Neuron (in vitro differentiated cells): Measurements from ENCODE around the gene FLG2.

ENCODE experiments used
- H2AFZ ChIP-seq: one replicate; pipeline ENCODE4 v1.6.1; 2013; ENCODE audit warnings: low read depth, mild to moderate bottlenecking, inconsistent platforms, low read length, moderate library complexity
- H3K27me3 ChIP-seq: one replicate; pipeline ENCODE4 v1.6.1; 2013; ENCODE audit warnings: low read length; ENCODE audit not compliant: insufficient read depth
- H3K36me3 ChIP-seq: one replicate; pipeline ENCODE4 v1.6.1; 2013; ENCODE audit warnings: low read length; ENCODE audit not compliant: insufficient read depth
- H3K4me1 ChIP-seq: one replicate; pipeline ENCODE4 v1.6.1; 2013; ENCODE audit warnings: low read length; ENCODE audit not compliant: insufficient read depth
- H3K4me3 ChIP-seq: 2 replicates; pipeline ENCODE4 v1.5.1; 2013; ENCODE audit warnings: mild to moderate bottlenecking, low read length, moderate library complexity
- H3K9me3 ChIP-seq: one replicate; pipeline ENCODE4 v1.6.1; 2013; ENCODE audit warnings: low read length

Gene FLG2

GRCh38 chr1:152359906-152360305 is at the start of gene FLG2:
TSS of gene FLG2 (minus strand) at chr1:152360006. CDS start at chr1:152358884, 1,122 bp downstream.
- Histone ChIP-seq H2AFZ (no peak within 1 kb of the TSS), H3K4me3 (no peak within 1 kb of the TSS), H3K9me3 (no peaks in the 10 kb centered on the region), H3K4me1 (no peaks in the 10 kb centered on the region), H3K36me3 (no peaks in the 10 kb centered on the region), H3K27me3 (no peaks in the 10 kb centered on the region)

- H3K4me1 ChIP-seq = no peaks in the 10 kb centered on the region
- no peak overlapping the region for H2AFZ ChIP-seq
- H3K27me3 ChIP-seq = no peaks in the 10 kb centered on the region
- H3K9me3 ChIP-seq = no peaks in the 10 kb centered on the region
- no peaks in the 10 kb centered on the region for H3K36me3 ChIP-seq
- H3K4me3 ChIP-seq = no peak overlapping the region
These were observed 48.9 kb upstream of the FLG2 start for GRCh38 chr1:152408664-152409063.

DNA sequence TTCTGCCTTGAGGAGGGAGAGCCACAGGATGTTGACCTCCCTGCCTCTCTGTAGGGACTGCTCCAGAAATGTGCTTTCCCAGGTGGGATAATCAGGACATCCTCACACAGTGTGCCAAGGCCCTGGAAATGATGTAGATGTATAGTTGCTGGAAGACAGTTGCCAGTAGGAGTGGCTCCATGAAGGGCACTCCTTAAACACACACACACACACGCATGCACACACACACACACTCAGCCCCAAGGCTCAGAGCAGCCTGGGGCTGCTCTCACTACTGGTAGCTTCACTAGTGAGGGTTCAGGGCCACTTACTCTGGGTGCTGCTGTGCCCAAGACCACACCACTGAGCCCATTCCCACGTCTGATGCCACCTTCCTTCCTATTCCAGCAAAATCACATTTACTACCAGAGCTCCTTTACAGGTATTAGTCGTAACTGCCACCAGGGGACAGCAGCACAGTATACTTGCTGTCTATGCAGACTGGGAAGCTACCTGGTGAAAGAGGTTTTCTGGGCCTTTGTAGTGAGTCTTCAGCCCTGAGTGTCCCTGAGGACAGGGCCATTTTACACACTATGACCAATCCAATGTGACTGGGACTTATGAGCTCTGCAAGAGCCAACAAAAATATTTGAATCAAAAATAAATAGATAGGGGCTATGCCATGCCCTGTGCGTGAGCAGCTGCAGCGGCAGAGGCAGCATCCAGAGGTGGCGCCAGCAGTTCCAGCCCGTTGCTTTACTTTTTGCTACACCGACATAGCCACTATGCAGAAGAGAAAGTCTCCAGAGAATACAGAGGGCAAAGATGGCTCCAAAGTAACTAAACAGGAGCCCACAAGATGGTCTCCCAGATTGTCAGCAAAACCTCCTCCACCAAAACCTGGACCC is 39.2 kb upstream of the FLG2 start:
- Histone ChIP-seq H2AFZ (no peak overlapping the region), H3K27me3 (no peaks in the 10 kb centered on the region), H3K4me3 (no peak overlapping the region), H3K36me3 (no peaks in the 10 kb centered on the region), H3K4me1 (no peaks in the 10 kb centered on the region), H3K9me3 (no peaks in the 10 kb centered on the region)

- Histone ChIP-seq H3K9me3 (no peaks in the 10 kb centered on the region), H3K4me3 (no peak overlapping the region), H3K27me3 (no peaks in the 10 kb centered on the region), H3K4me1 (no peaks in the 10 kb centered on the region), H3K36me3 (no peaks in the 10 kb centered on the region), H2AFZ (no peak overlapping the region)
These were observed 37.7 kb upstream of the FLG2 start for GRCh38 chr1:152397474-152397873.

DNA sequence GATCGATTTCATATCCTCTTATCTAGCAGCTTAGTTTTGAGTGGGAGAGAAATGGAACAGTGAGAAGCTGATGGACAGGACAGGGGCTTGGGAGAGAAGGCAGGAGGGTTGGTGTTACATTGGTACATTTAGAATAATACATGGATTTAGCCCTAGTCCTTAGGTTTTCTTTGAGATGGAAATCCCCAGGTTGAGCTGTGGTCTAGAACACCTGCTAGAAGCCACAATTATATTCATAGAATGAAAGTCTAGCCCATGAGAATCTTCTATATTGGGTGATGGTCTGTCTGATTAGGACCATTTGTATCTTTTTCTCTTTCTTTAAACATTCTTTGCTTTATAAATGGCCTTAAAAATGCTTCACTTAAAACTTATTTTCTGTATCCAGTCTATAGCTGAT is 34.3 kb upstream of the FLG2 start:
- H2AFZ ChIP-seq = no peak overlapping the region
- no peaks in the 10 kb centered on the region for H3K36me3 ChIP-seq
- H3K4me3 ChIP-seq = no peak overlapping the region
- H3K9me3 ChIP-seq = no peaks in the 10 kb centered on the region
- H3K27me3 ChIP-seq = no peaks in the 10 kb centered on the region
- no peaks in the 10 kb centered on the region for H3K4me1 ChIP-seq

- Histone ChIP-seq H3K9me3 (no peaks in the 10 kb centered on the region), H3K36me3 (no peaks in the 10 kb centered on the region), H3K4me3 (no peak overlapping the region), H3K4me1 (no peaks in the 10 kb centered on the region), H3K27me3 (no peaks in the 10 kb centered on the region), H2AFZ (no peak overlapping the region)
These were observed 33.1 kb upstream of the FLG2 start for GRCh38 chr1:152392909-152393308.

GRCh38 chr1:152388889-152389288 is 29.1 kb upstream of the FLG2 start:
- no peaks in the 10 kb centered on the region for H3K27me3 ChIP-seq
- no peaks in the 10 kb centered on the region for H3K4me1 ChIP-seq
- H3K4me3 ChIP-seq = no peak overlapping the region
- no peaks in the 10 kb centered on the region for H3K9me3 ChIP-seq
- no peak overlapping the region for H2AFZ ChIP-seq
- H3K36me3 ChIP-seq = no peaks in the 10 kb centered on the region

GRCh38 chr1:152386940-152387339 is 27.1 kb upstream of the FLG2 start:
- no peaks in the 10 kb centered on the region for H3K27me3 ChIP-seq
- no peak overlapping the region for H3K4me3 ChIP-seq
- H3K36me3 ChIP-seq = no peaks in the 10 kb centered on the region
- H3K9me3 ChIP-seq = no peaks in the 10 kb centered on the region
- H3K4me1 ChIP-seq = no peaks in the 10 kb centered on the region
- no peak overlapping the region for H2AFZ ChIP-seq

DNA sequence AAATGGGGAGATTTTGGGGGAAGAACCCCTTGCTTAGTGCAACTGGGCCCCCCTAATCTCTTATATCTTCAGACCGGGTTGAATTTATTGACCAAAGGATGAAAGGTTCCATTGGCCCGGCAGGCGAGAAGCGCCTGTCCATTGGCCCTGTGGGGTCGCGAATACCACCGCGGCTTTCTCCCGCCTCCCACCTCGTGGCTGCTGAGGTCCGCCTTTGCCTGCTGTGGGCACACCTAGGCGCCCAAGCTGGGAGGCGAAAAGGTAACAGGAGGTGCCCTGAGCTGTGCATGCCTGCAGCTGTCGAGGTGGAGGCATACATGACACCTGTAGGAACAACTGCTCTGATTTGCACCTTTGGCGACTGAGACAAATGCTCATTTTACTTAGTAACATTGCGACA is 21.1 kb upstream of the FLG2 start:
- no peaks in the 10 kb centered on the region for H3K36me3 ChIP-seq
- no peak overlapping the region for H3K4me3 ChIP-seq
- H2AFZ ChIP-seq = no peak overlapping the region
- H3K27me3 ChIP-seq = no peaks in the 10 kb centered on the region
- H3K4me1 ChIP-seq = no peaks in the 10 kb centered on the region
- H3K9me3 ChIP-seq = no peaks in the 10 kb centered on the region

- no peaks in the 10 kb centered on the region for H3K4me1 ChIP-seq
- H3K27me3 ChIP-seq = no peaks in the 10 kb centered on the region
- H2AFZ ChIP-seq = no peak overlapping the region
- H3K4me3 ChIP-seq = no peak overlapping the region
- no peaks in the 10 kb centered on the region for H3K36me3 ChIP-seq
- H3K9me3 ChIP-seq = no peaks in the 10 kb centered on the region
These were observed 14.6 kb upstream of the FLG2 start for GRCh38 chr1:152374451-152374850.

GRCh38 chr1:152372672-152373071 is 12.9 kb upstream of the FLG2 start:
- Histone ChIP-seq H2AFZ (no peak overlapping the region), H3K9me3 (no peaks in the 10 kb centered on the region), H3K36me3 (no peaks in the 10 kb centered on the region), H3K4me3 (no peak overlapping the region), H3K27me3 (no peaks in the 10 kb centered on the region), H3K4me1 (no peaks in the 10 kb centered on the region)

DNA sequence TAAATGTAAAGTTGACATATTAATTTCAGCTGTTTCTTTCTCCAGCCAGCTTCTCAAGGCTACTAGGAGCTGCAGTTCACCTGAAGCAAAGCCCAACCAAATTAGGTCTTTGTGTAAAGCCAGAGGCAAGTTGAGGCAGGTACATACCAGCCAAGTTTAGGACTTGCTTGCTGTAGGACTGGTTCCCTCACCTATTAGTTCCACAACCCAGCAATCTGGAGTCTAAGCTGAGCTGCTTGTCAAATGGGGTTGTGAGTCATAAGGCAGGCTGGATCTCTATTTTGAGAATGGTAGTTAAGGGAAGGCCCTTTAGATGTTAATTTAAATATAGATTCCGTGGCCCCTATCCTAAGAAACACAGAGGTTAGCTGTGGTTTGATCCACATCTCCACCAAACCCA is 7.6 kb upstream of the FLG2 start:
- Histone ChIP-seq H2AFZ (no peak overlapping the region), H3K9me3 (no peaks in the 10 kb centered on the region), H3K4me3 (no peak overlapping the region), H3K27me3 (no peaks in the 10 kb centered on the region), H3K4me1 (no peaks in the 10 kb centered on the region), H3K36me3 (no peaks in the 10 kb centered on the region)

DNA sequence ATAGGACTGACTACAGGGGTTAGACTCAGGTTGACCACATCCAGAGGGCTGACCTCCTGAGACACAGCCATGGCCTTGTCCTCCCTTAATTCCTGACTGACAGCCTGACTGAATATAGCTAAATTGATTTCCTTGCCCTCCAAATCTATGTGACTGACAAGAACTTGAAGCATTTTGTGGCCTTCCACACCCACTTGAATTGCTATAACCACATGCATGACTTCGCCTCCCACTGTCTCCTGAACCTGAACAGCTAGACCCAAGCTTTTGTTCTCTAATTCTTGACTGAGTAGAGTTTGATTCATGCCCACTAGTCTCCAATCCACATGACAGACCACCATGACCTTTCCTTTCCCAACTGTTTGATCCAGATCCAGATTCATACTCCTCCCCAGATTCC is 3.1 kb downstream of the FLG2 start:
- Histone ChIP-seq H3K9me3 (no peaks in the 10 kb centered on the region), H2AFZ (no peak overlapping the region), H3K4me1 (no peaks in the 10 kb centered on the region), H3K27me3 (no peaks in the 10 kb centered on the region), H3K4me3 (no peak overlapping the region), H3K36me3 (no peaks in the 10 kb centered on the region)

GRCh38 chr1:152349611-152350010 is 10.2 kb downstream of the FLG2 start:
- Histone ChIP-seq H3K36me3 (no peaks in the 10 kb centered on the region), H2AFZ (no peak overlapping the region), H3K4me3 (no peak overlapping the region), H3K9me3 (no peaks in the 10 kb centered on the region), H3K27me3 (no peaks in the 10 kb centered on the region), H3K4me1 (no peaks in the 10 kb centered on the region)
